ENCODE results near the gene LITAF. TPM values are rescaled to one million over a fixed set of nuclear protein-coding genes. Genes with fewer than 3 reads are reported as not detected.
"Not testable (repeated sequence)": the region's sequence is repeated elsewhere in the genome, so short reads cannot be mapped to it uniquely, and the experiment has no call there.

LITAF gene
- polyA plus RNA-seq, 1 donor (not counting 4 experiments of a cell fraction or from before 2014, with no cell fraction given), result 85.4 TPM

GRCh38 chr16:11596572-11597226 is 10.0 kb upstream of the LITAF start:
- H3K4me3 ChIP-seq (ENCODE audit: control insufficient read depth in 2 of 3, extremely low read depth in 1 of 3, insufficient read depth in 2 of 3, low read depth in 1 of 3, low read length in 3 of 3), result no peak overlapping the region
- no peak for TF ChIP-seq CTCF (optimal IDR thresholded peaks at IDR 0.05 in 1 of 3, IDR thresholded peaks at IDR 0.05 in 1 of 3, conservative IDR thresholded peaks at IDR 0.05 in 1 of 3; ENCODE audit: extremely low read depth in 1 of 3, insufficient read depth in 2 of 3, low read length in 3 of 3)
- TF ChIP-seq EZH2 (IDR thresholded peaks at IDR 0.05; ENCODE audit: low read length), result no peak
- H2AFZ ChIP-seq (ENCODE audit: control insufficient read depth, low read length), result no peak overlapping the region
- H3K4me2 ChIP-seq (ENCODE audit: control insufficient read depth, extremely low read depth, insufficient read depth, low read depth, low read length), result no peak overlapping the region
- H3K9me1 ChIP-seq (ENCODE audit: control insufficient read depth, extremely low read depth, insufficient read depth, low read length), result no peaks in the 10 kb centered on the region
- no peaks in the 10 kb centered on the region for H4K20me1 ChIP-seq (ENCODE audit: control insufficient read depth, extremely low read depth, insufficient read depth, low read length)
- H3K9ac ChIP-seq (ENCODE audit: control insufficient read depth, extremely low read depth, insufficient read depth, low read length), result no peak overlapping the region
- H3K27me3 ChIP-seq (ENCODE audit: control insufficient read depth, extremely low read depth, insufficient read depth, low read length), result no peaks in the 10 kb centered on the region
- H3K27ac ChIP-seq (ENCODE audit: control insufficient read depth, insufficient read depth, low read length), result no peak overlapping the region
- no peak for DNase-seq (ENCODE audit: low read depth, low spot score)
- H3K4me1 ChIP-seq (ENCODE audit: control insufficient read depth, extremely low read depth, insufficient read depth, low read length), result peaks cover 5% of the 10 kb centered on the region
- dilution Hi-C loops (cut with MboI; ENCODE audit: extremely low pct_ligation_motif_present, low sequenced_read_pairs), result no loop called here
- H3K9me3 ChIP-seq (ENCODE audit: control insufficient read depth, low read depth, low read length), result no peaks in the 10 kb centered on the region
- peak; percentile 74 for FAIRE-seq
- H3K79me2 ChIP-seq (ENCODE audit: control insufficient read depth, insufficient read depth, low read length), result no peaks in the 10 kb centered on the region
- H3K36me3 ChIP-seq (ENCODE audit: control insufficient read depth in 2 of 2, extremely low read depth in 1 of 2, insufficient read depth in 2 of 2, low read length in 2 of 2), result no peaks in the 10 kb centered on the region

DNA sequence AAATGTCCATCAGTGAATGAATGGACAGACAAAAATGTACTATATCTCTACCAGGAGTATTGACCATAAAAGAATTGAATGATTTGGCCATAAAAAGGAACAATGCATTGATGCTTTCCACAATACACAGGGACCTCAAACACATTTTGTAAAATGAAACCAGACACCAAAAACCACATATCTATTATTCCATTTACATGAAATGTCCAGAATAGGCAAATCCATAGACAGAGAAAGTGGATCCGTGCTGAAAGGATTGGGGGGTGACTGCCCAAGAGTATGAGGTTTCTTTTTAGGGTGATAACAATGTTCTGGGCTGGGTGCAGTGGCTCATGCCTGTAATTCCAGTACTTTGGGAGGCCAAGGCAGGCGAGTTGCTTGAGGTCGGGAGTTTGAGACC is 6.9 kb upstream of the LITAF start:
- Histone ChIP-seq H3K27me3 (ENCODE audit: control insufficient read depth, extremely low read depth, insufficient read depth, low read length) (no peaks in the 10 kb centered on the region), H2AFZ (ENCODE audit: control insufficient read depth, low read length) (no peak overlapping the region), H3K36me3 (ENCODE audit: control insufficient read depth in 2 of 2, extremely low read depth in 1 of 2, insufficient read depth in 2 of 2, low read length in 2 of 2) (no peaks in the 10 kb centered on the region), H3K9me1 (ENCODE audit: control insufficient read depth, extremely low read depth, insufficient read depth, low read length) (no peaks in the 10 kb centered on the region), H3K4me3 (ENCODE audit: control insufficient read depth in 2 of 3, extremely low read depth in 1 of 3, insufficient read depth in 2 of 3, low read depth in 1 of 3, low read length in 3 of 3) (no peak overlapping the region), H3K9me3 (ENCODE audit: control insufficient read depth, low read depth, low read length) (no peaks in the 10 kb centered on the region), H3K27ac (ENCODE audit: control insufficient read depth, insufficient read depth, low read length) (no peak overlapping the region), H3K4me1 (ENCODE audit: control insufficient read depth, extremely low read depth, insufficient read depth, low read length) (peaks cover 5% of the 10 kb centered on the region), H3K4me2 (ENCODE audit: control insufficient read depth, extremely low read depth, insufficient read depth, low read depth, low read length) (no peak overlapping the region), H3K9ac (ENCODE audit: control insufficient read depth, extremely low read depth, insufficient read depth, low read length) (no peak overlapping the region), H4K20me1 (ENCODE audit: control insufficient read depth, extremely low read depth, insufficient read depth, low read length) (no peaks in the 10 kb centered on the region), H3K79me2 (ENCODE audit: control insufficient read depth, insufficient read depth, low read length) (no peaks in the 10 kb centered on the region)
- dilution Hi-C loops (cut with MboI; ENCODE audit: extremely low pct_ligation_motif_present, low sequenced_read_pairs), result no loop called here
- TF ChIP-seq EZH2 (IDR thresholded peaks at IDR 0.05; ENCODE audit: low read length), result no peak
- TF ChIP-seq CTCF (optimal IDR thresholded peaks at IDR 0.05 in 1 of 3, IDR thresholded peaks at IDR 0.05 in 1 of 3, conservative IDR thresholded peaks at IDR 0.05 in 1 of 3; ENCODE audit: extremely low read depth in 1 of 3, insufficient read depth in 2 of 3, low read length in 3 of 3), result no peak
- FAIRE-seq, result no peak
- no peak for DNase-seq (ENCODE audit: low read depth, low spot score)

DNA sequence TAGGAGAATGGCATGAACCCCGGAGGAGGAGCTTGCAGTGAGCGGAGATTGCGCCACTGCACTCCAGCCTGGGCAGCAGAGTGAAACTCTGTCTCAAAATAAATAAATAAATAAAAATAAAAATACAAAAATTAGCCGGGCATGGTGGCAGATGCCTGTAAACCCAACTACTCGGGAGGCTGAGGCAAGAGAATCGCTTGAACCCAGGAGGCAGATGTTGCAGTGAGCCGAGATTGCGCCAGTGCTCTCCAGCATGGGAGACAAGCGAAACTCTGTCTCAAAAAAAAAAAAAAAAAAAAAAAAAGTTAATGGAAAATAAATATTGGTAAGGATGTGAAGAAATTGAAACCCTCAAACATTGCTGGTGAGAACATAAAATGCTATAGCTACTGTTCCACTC is 6.4 kb upstream of the LITAF start:
- H2AFZ ChIP-seq (ENCODE audit: control insufficient read depth, low read length); H3K4me1 ChIP-seq (ENCODE audit: control insufficient read depth, extremely low read depth, insufficient read depth, low read length); DNase-seq (ENCODE audit: low read depth, low spot score); H3K4me2 ChIP-seq (ENCODE audit: control insufficient read depth, extremely low read depth, insufficient read depth, low read depth, low read length); H3K4me3 ChIP-seq (ENCODE audit: control insufficient read depth in 2 of 3, extremely low read depth in 1 of 3, insufficient read depth in 2 of 3, low read depth in 1 of 3, low read length in 3 of 3); FAIRE-seq; H3K36me3 ChIP-seq (ENCODE audit: control insufficient read depth in 2 of 2, extremely low read depth in 1 of 2, insufficient read depth in 2 of 2, low read length in 2 of 2); H4K20me1 ChIP-seq (ENCODE audit: control insufficient read depth, extremely low read depth, insufficient read depth, low read length); H3K27ac ChIP-seq (ENCODE audit: control insufficient read depth, insufficient read depth, low read length); H3K9me3 ChIP-seq (ENCODE audit: control insufficient read depth, low read depth, low read length); H3K79me2 ChIP-seq (ENCODE audit: control insufficient read depth, insufficient read depth, low read length); H3K27me3 ChIP-seq (ENCODE audit: control insufficient read depth, extremely low read depth, insufficient read depth, low read length); dilution Hi-C loops (cut with MboI; ENCODE audit: extremely low pct_ligation_motif_present, low sequenced_read_pairs); H3K9ac ChIP-seq (ENCODE audit: control insufficient read depth, extremely low read depth, insufficient read depth, low read length); H3K9me1 ChIP-seq (ENCODE audit: control insufficient read depth, extremely low read depth, insufficient read depth, low read length): not testable (repeated sequence)

DNA sequence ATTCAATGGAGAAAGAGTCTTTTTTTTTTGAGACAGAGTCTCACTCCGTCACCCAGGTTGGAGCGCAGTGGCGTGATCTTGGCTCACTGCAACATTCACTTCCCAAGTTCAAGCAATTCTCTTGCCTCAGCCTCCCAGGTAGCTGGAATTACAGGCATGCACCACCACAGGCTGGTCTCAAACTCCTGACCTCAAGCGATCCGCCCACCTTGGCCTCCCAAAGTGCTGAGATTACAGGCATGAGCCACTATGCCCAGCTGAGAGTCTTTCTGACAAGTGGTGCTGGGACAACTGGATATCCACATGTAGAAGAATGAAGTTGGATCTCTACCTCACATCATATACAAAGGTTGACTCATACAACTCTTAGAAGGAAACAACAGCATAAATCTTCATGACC is 4.9 kb upstream of the LITAF start:
- FAIRE-seq; H4K20me1 ChIP-seq (ENCODE audit: control insufficient read depth, extremely low read depth, insufficient read depth, low read length); DNase-seq (ENCODE audit: low read depth, low spot score); H3K79me2 ChIP-seq (ENCODE audit: control insufficient read depth, insufficient read depth, low read length); H3K36me3 ChIP-seq (ENCODE audit: control insufficient read depth in 2 of 2, extremely low read depth in 1 of 2, insufficient read depth in 2 of 2, low read length in 2 of 2); H3K4me3 ChIP-seq (ENCODE audit: control insufficient read depth in 2 of 3, extremely low read depth in 1 of 3, insufficient read depth in 2 of 3, low read depth in 1 of 3, low read length in 3 of 3); dilution Hi-C loops (cut with MboI; ENCODE audit: extremely low pct_ligation_motif_present, low sequenced_read_pairs); H2AFZ ChIP-seq (ENCODE audit: control insufficient read depth, low read length); H3K27ac ChIP-seq (ENCODE audit: control insufficient read depth, insufficient read depth, low read length); H3K4me1 ChIP-seq (ENCODE audit: control insufficient read depth, extremely low read depth, insufficient read depth, low read length); H3K27me3 ChIP-seq (ENCODE audit: control insufficient read depth, extremely low read depth, insufficient read depth, low read length); H3K9ac ChIP-seq (ENCODE audit: control insufficient read depth, extremely low read depth, insufficient read depth, low read length); H3K9me3 ChIP-seq (ENCODE audit: control insufficient read depth, low read depth, low read length); H3K4me2 ChIP-seq (ENCODE audit: control insufficient read depth, extremely low read depth, insufficient read depth, low read depth, low read length); H3K9me1 ChIP-seq (ENCODE audit: control insufficient read depth, extremely low read depth, insufficient read depth, low read length): not testable (repeated sequence)

Data from keratinocyte (primary cell).